ENCODE data around the gene SELENON.

The SELENON gene

DNA sequence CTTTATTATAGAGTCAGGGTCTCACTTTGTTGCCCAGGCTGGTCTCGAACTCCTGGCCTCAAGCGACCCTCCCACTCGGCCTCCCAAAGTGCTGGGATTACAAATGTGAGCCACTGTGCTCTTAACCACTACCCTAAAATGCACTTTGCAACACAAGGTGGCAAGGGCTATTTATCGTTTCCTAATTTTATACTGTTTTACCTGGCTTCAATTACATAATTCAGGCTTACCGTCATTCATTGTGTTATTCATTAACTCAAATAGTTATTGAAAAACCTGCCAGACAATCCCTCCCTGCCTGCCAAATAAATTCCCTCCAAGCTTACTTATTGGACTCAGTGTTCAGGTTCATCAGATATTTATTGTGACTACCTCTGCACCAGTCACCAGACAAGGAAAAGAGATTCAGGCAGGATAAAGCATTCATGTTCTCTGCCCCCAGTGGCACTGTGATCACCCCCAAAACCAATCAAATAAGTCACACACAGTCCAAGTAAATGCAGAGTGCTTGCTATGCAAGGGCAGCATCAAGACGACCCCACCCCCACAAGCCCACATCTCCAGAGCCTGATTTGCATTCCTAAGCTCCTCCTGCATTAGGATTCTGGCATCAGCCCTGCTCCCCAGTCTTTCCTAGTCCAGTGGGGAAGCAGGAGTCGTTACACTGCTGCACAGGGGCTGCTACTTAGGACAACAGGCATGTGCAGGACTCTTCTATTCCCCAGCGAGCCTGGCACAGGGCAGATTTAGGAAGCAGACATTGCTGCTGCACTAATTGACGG is 67.4 kb downstream of the SELENON start:
- no peak for DNase-seq

Measured in suppressor macrophage treated with lipopolysaccharide for 1 hour (primary cell).